Heart left ventricle (tissue), 13 donors: ENCODE data around the gene CNTLN.

Experiments
- CTCF ChIP-seq, 12 donors: fragments of 200-600 bp; sonication (generic) in 4 of 12; IDR thresholded peaks; one replicate each; pipeline versions ENCODE4 v1.5.0 to v1.8.0; 2018 to 2022; ENCODE audit warnings: antibody characterized with exemption in 12 of 12, mild to moderate bottlenecking in 5 of 12
- POLR2A ChIP-seq, 2 donors: fragments of 450-650 bp; IDR thresholded peaks; one replicate each; pipeline ENCODE4 v1.6.1; 2017; ENCODE audit warnings: antibody characterized with exemption in 2 of 2, mild to moderate bottlenecking in 2 of 2, moderate library complexity in 2 of 2
- donor health status: ischemic (EF 13 %, LVEDD 7.1; RV severe dilation, severe dysfunction).
- donor health status: DM: no; HTN: yes; CAD: no.
- donor health status: DM: no; HTN: no; CAD: no.
- donor health status: ischemic (EF 25% LVEDD 6.9; RV normal size, moderate dysfunction).
- donor health status: ischemic (EF 25% LVEDD 5.7; RV mildly dilated, moderate dysfunction).
- donor health status: ischemic (EF 35%, LVEDD 5.7; RV mildly dilated, moderate dysfunction).
- donor health status: nonischemic (EF 11% LVEDD 7.7; RV severe dilation, severe dysfunction).
- donor health status: DM: yes; HTN: yes; CAD: no.
- donor health status: PGD.
- donor health status: ischemic (EF 29% LVEDD 5.4; RV normal size, mild dysfunction).
- donor health status: nonischemic (EF 23%, LVEDD 6.1; RV moderate dilation, normal function).

- TF ChIP-seq CTCF (IDR thresholded peaks at IDR 0.05): no peak
- no peak for TF ChIP-seq POLR2A (IDR thresholded peaks at IDR 0.05)
These were observed 3.7 kb downstream of the CNTLN start for GRCh38 chr9:17138503-17138902.
